Endothelial cell of umbilical vein (primary cell): ENCODE results near the gene GAD2. TPM values are rescaled to one million over a fixed set of nuclear protein-coding genes. Genes with fewer than 3 reads are reported as not detected.

Source experiments
- BruUV-seq: library from RNA; stranded (reverse); fragments of 400-500 nt; replicated peaks from 2 replicates; lab custom pipeline; 2021; lab: Mats Ljungman, UMichigan
- CTCF ChIA-PET: fragments of 300-600, 350-600 bp; sonication (Branson Sonifier 250); formaldehyde crosslinking; loops from one replicate; lab custom pipeline; 2021; ENCODE audit warnings: antibody characterized with exemption, inconsistent platforms; lab: Charles Lee
- POLR2A ChIA-PET: fragments of 300-600, 350-600 bp; sonication (Branson Sonifier 250); formaldehyde crosslinking; loops from one replicate; lab custom pipeline; 2021; ENCODE audit warnings: antibody characterized with exemption, inconsistent platforms; lab: Charles Lee
- DNase-seq: peaks from one replicate; pipeline ENCODE4 v3.0.0-alpha.2; 2011; ENCODE audit warnings: low read depth, low spot score
- FAIRE-seq: peaks from 2 replicates; lab custom pipeline; 2011; peaks lifted over from hg19 to GRCh38; lab: Jason Lieb, UNC
- H2AFZ ChIP-seq: 2 replicates; pipeline ENCODE4 v1.6.0; 2012; ENCODE audit warnings: low read depth, low read length, control low read depth, inconsistent platforms
- H3K27ac ChIP-seq: 2 replicates; pipeline ENCODE4 v1.5.1; 2011; ENCODE audit warnings: low read depth, mild to moderate bottlenecking, control low read depth, low read length, moderate library complexity; ENCODE audit not compliant: insufficient read depth
- H3K27me3 ChIP-seq, 2 experiments: 2 replicates each; pipeline versions ENCODE4 v1.6.0 to v1.6.1; 2011; ENCODE audit warnings: low read length in 2 of 2, mixed read lengths in 1 of 2; ENCODE audit not compliant: control insufficient read depth in 2 of 2, insufficient read depth in 2 of 2
- H3K36me3 ChIP-seq, 2 experiments: 2 replicates in 1 of 2; 3 replicates in 1 of 2; pipeline ENCODE4 v1.5.1; 2011; ENCODE audit warnings: low read length in 2 of 2, mild to moderate bottlenecking in 1 of 2, moderate library complexity in 1 of 2; ENCODE audit not compliant: control insufficient read depth in 2 of 2, insufficient read depth in 2 of 2; ENCODE audit errors: extremely low read depth in 1 of 2
- H3K4me1 ChIP-seq: 3 replicates; pipeline ENCODE4 v1.5.1; 2011; ENCODE audit warnings: mild to moderate bottlenecking, low read length; ENCODE audit not compliant: control insufficient read depth, insufficient read depth; ENCODE audit errors: extremely low read depth
- H3K4me2 ChIP-seq: 2 replicates; pipeline ENCODE4 v1.6.1; 2011; ENCODE audit warnings: low read length, control low read depth, mixed read lengths; ENCODE audit not compliant: insufficient read depth
- H3K4me3 ChIP-seq, 3 experiments: fragments of 200-600 bp in 1 of 3; sonication (generic), shearing (Covaris generic) in 1 of 3; replicated peaks in 1 of 3; 2 replicates each; pipeline ENCODE4 v1.5.1; 2011 to 2016; ENCODE audit warnings: control low read depth in 3 of 3, low read length in 3 of 3, mild to moderate bottlenecking in 2 of 3, inconsistent platforms in 1 of 3, low read depth in 1 of 3, moderate library complexity in 1 of 3; ENCODE audit not compliant: insufficient read depth in 1 of 3
- H3K79me2 ChIP-seq: 2 replicates; pipeline ENCODE4 v1.6.0; 2012; ENCODE audit warnings: low read length, inconsistent platforms; ENCODE audit not compliant: control insufficient read depth, insufficient read depth
- H3K9ac ChIP-seq: replicated peaks from 2 replicates; pipeline ENCODE3; 2011; ENCODE audit warnings: low read length, control low read depth; ENCODE audit not compliant: insufficient read depth; ENCODE audit errors: extremely low read depth
- H3K9me1 ChIP-seq: replicated peaks from 3 replicates; pipeline ENCODE4 v1.6.0; 2011; ENCODE audit warnings: mild to moderate bottlenecking, low read length; ENCODE audit not compliant: control insufficient read depth, insufficient read depth; ENCODE audit errors: extremely low read depth
- H3K9me3 ChIP-seq: replicated peaks from 2 replicates; pipeline ENCODE4 v1.5.1; 2012; ENCODE audit warnings: low read length, inconsistent platforms; ENCODE audit not compliant: control insufficient read depth, insufficient read depth
- H4K20me1 ChIP-seq: replicated peaks from 2 replicates; pipeline ENCODE3; 2011; ENCODE audit warnings: mild to moderate bottlenecking, low read length; ENCODE audit not compliant: control insufficient read depth, insufficient read depth; ENCODE audit errors: extremely low read depth
- EZH2 ChIP-seq: IDR thresholded peaks from 2 replicates; pipeline ENCODE4 v1.6.1; 2012; ENCODE audit warnings: borderline replicate concordance, low read depth, mild to moderate bottlenecking, moderate library complexity, low read length, inconsistent platforms; ENCODE audit not compliant: severe bottlenecking
- FOS ChIP-seq: IDR thresholded peaks from 2 replicates; pipeline ENCODE4 v1.6.1; 2011; ENCODE audit warnings: mild to moderate bottlenecking, low read length, moderate library complexity, borderline replicate concordance; ENCODE audit not compliant: insufficient read depth
- GATA2 ChIP-seq: IDR thresholded peaks from 2 replicates; pipeline ENCODE4 v1.7.0; 2011; ENCODE audit warnings: low read depth, mild to moderate bottlenecking, moderate library complexity, mixed read lengths, low read length; ENCODE audit not compliant: insufficient read length, insufficient read depth
- JUN ChIP-seq: IDR thresholded peaks from 2 replicates; pipeline ENCODE4 v1.6.1; 2011; ENCODE audit warnings: borderline replicate concordance, low read depth; ENCODE audit not compliant: insufficient read length, insufficient read depth
- MYC ChIP-seq: IDR thresholded peaks from one replicate; pipeline ENCODE4 v1.6.1; 2011; ENCODE audit warnings: mild to moderate bottlenecking, low read depth, low read length
- POLR2A ChIP-seq: IDR thresholded peaks from 2 replicates; pipeline ENCODE4 v1.6.1; 2012; ENCODE audit warnings: low read depth, mild to moderate bottlenecking, control low read depth, low read length
- POLR2AphosphoS5 ChIP-seq: IDR thresholded peaks from 2 replicates; pipeline ENCODE4 v1.6.1; 2012; ENCODE audit warnings: low read depth, mild to moderate bottlenecking, control low read depth, low read length, moderate library complexity; ENCODE audit not compliant: insufficient read depth
- dilution Hi-C: fragments of 300-500 bp; cut with MboI; formaldehyde crosslinking; loops from one replicate; pipeline ENCODE4 v1.15.0; 2019; ENCODE audit warnings: low sequenced_read_pairs; ENCODE audit not compliant: extremely low pct_ligation_motif_present
- intact Hi-C: fragments of 100-400 bp; cut with micrococcal nuclease; formaldehyde crosslinking; loops from one replicate; pipeline ENCODE4 v1.10.0; 2022
- polyA plus RNA-seq, 4 experiments: library from polyadenylated mRNA; depleted of rRNA in 3 of 4; stranded (reverse) in 3 of 4; unstranded in 1 of 4; fragments of >200 nt; gene quantifications; 2 replicates each; pipeline versions ENCODE4 v1.2.1 to v1.2.3, GENCODE V29; 2011 to 2012; ENCODE audit warnings: missing spikeins in 1 of 4
- total RNA-seq: library from RNA; stranded (reverse); gene quantifications from 2 replicates; pipeline ENCODE4 v1.2.3, GENCODE V29; 2021
- TF ChIP-seq, protein P1 (sequence below): IDR thresholded peaks from 2 replicates; pipeline ENCODE4 v1.6.1; 2011; ENCODE audit not compliant: insufficient read depth, insufficient read length
- TF ChIP-seq, protein P2 (sequence below), 2 donors: IDR thresholded peaks; 1 replicate in 1 of 2; 2 replicates in 1 of 2; pipeline ENCODE4 v1.5.1; 2011; ENCODE audit warnings: low read length in 2 of 2, mild to moderate bottlenecking in 2 of 2, moderate library complexity in 2 of 2, control low read depth in 1 of 2, inconsistent platforms in 1 of 2, low read depth in 1 of 2; ENCODE audit not compliant: insufficient read depth in 1 of 2; ENCODE audit errors: extremely low read depth in 1 of 2

The GAD2 gene
- total and polyA plus RNA-seq, 2 donors (not counting 3 experiments of a cell fraction or from before 2014, with no cell fraction given): not detected

DNA sequence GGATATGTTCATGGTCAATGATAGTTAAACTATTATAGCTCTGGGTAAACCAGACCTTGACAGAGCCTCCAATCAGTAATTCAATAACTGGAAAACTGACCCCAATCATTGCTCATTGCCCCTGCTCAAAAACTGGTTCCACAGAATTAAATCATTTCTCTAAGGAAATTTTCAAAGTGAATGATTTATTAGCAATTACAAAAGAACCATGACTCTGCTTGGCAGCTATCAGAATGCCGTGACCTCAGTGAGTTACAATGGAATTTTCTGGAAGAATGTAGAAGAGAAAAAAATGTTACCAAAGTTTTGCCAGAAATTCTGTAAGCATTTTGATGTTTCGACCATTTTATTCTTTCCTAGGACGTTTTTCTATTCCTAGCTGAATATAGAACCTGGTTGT, 114.8 kb downstream of the GAD2 start:
- H3K4me3 ChIP-seq: no peak overlapping the region
- H3K27me3 ChIP-seq: no peaks in the 10 kb centered on the region
- intact Hi-C loops: no loop called here
- dilution Hi-C loops: no loop called here
- no peaks in the 10 kb centered on the region for H3K4me1 ChIP-seq
- no peak overlapping the region for H3K4me2 ChIP-seq
- DNase-seq (no peak), FAIRE-seq (no peak)
- H4K20me1 ChIP-seq: no peaks in the 10 kb centered on the region
- BruUV-seq: no TSS peak
- no peak overlapping the region for H3K9ac ChIP-seq
- no peak overlapping the region for H2AFZ ChIP-seq
- H3K9me1 ChIP-seq: no peaks in the 10 kb centered on the region
- no peaks in the 10 kb centered on the region for H3K79me2 ChIP-seq
- no peaks in the 10 kb centered on the region for H3K36me3 ChIP-seq
- ChIA-PET CTCF (no interaction called here), POLR2A (no interaction called here)
- no peak overlapping the region for H3K27ac ChIP-seq
- no peaks in the 10 kb centered on the region for H3K9me3 ChIP-seq
- no peak for TF ChIP-seq POLR2A
- TF ChIP-seq, protein P1, sequence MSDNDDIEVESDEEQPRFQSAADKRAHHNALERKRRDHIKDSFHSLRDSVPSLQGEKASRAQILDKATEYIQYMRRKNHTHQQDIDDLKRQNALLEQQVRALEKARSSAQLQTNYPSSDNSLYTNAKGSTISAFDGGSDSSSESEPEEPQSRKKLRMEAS: no peak
- TF ChIP-seq MYC: no peak
- no peak for TF ChIP-seq POLR2AphosphoS5
- TF ChIP-seq JUN: no peak
- no peak for TF ChIP-seq GATA2
- TF ChIP-seq, protein P2, sequence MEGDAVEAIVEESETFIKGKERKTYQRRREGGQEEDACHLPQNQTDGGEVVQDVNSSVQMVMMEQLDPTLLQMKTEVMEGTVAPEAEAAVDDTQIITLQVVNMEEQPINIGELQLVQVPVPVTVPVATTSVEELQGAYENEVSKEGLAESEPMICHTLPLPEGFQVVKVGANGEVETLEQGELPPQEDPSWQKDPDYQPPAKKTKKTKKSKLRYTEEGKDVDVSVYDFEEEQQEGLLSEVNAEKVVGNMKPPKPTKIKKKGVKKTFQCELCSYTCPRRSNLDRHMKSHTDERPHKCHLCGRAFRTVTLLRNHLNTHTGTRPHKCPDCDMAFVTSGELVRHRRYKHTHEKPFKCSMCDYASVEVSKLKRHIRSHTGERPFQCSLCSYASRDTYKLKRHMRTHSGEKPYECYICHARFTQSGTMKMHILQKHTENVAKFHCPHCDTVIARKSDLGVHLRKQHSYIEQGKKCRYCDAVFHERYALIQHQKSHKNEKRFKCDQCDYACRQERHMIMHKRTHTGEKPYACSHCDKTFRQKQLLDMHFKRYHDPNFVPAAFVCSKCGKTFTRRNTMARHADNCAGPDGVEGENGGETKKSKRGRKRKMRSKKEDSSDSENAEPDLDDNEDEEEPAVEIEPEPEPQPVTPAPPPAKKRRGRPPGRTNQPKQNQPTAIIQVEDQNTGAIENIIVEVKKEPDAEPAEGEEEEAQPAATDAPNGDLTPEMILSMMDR (IDR thresholded peaks at IDR 0.05; ENCODE audit: extremely low read depth in 1 of 2, insufficient read depth in 1 of 2, low read depth in 1 of 2, low read length in 2 of 2): no peak
- no peak for TF ChIP-seq EZH2
- no peak for TF ChIP-seq FOS
